MM.1S (cell line): ENCODE results near the gene LEFTY1.

Experiments
- DNase-seq: peaks from one replicate; pipeline ENCODE4 v3.0.0-alpha.2; 2015
- H2AFZ ChIP-seq: fragments of 300-600 bp; sonication (generic); 2 replicates; pipeline ENCODE4 v1.6.0; 2016; ENCODE audit warnings: antibody characterized with exemption, low read length
- H3F3A ChIP-seq: fragments of 300-600 bp; sonication (generic); 2 replicates; pipeline ENCODE4 v1.6.1; 2016; ENCODE audit warnings: mild to moderate bottlenecking, antibody characterized with exemption, low read length, moderate library complexity, mixed read lengths; ENCODE audit not compliant: insufficient read depth
- H3K27ac ChIP-seq: fragments of 300-600 bp; sonication (generic); 2 replicates; pipeline ENCODE4 v1.5.1; 2016; ENCODE audit warnings: mild to moderate bottlenecking, low read length
- H3K27me3 ChIP-seq: fragments of 300-600 bp; sonication (generic); replicated peaks from 2 replicates; pipeline ENCODE4 v1.6.0; 2016; ENCODE audit warnings: low read length; ENCODE audit not compliant: insufficient read depth
- H3K36me3 ChIP-seq: fragments of 300-600 bp; sonication (generic); replicated peaks from 2 replicates; pipeline ENCODE4 v1.6.1; 2016; ENCODE audit warnings: mild to moderate bottlenecking, low read length, mixed read lengths; ENCODE audit not compliant: insufficient read depth
- H3K4me1 ChIP-seq: fragments of 300-600 bp; sonication (generic); 2 replicates; pipeline ENCODE4 v1.6.1; 2016; ENCODE audit warnings: low read length, mixed read lengths
- H3K4me2 ChIP-seq: fragments of 300-600 bp; sonication (generic); 2 replicates; pipeline ENCODE4 v1.6.0; 2016; ENCODE audit warnings: low read depth, low read length
- H3K4me3 ChIP-seq: fragments of 300-600 bp; sonication (generic); 2 replicates; pipeline ENCODE4 v1.5.1; 2016; ENCODE audit warnings: low read length, mixed read lengths
- H3K79me2 ChIP-seq: fragments of 300-600 bp; sonication (generic); 2 replicates; pipeline ENCODE4 v1.6.1; 2016; ENCODE audit warnings: mixed run types, low read length, mixed read lengths
- H3K9ac ChIP-seq: fragments of 300-600 bp; sonication (generic); 2 replicates; pipeline ENCODE4 v1.6.1; 2016; ENCODE audit warnings: low read length, mixed read lengths
- H3K9me2 ChIP-seq: fragments of 300-600 bp; sonication (generic); replicated peaks from 2 replicates; pipeline ENCODE4 v1.6.1; 2016; ENCODE audit warnings: mild to moderate bottlenecking, low read length, mixed read lengths; ENCODE audit not compliant: insufficient read depth
- H3K9me3 ChIP-seq: fragments of 300-600 bp; sonication (generic); replicated peaks from 2 replicates; pipeline ENCODE4 v1.6.1; 2016; ENCODE audit warnings: mild to moderate bottlenecking, low read length, mixed read lengths; ENCODE audit not compliant: insufficient read depth
- H4K20me1 ChIP-seq: fragments of 300-600 bp; sonication (generic); 2 replicates; pipeline ENCODE4 v1.6.1; 2016; ENCODE audit warnings: mild to moderate bottlenecking, low read length, moderate library complexity, mixed read lengths; ENCODE audit not compliant: insufficient read depth
- CTCF ChIP-seq: fragments of 300-600 bp; sonication (generic); IDR thresholded peaks from 2 replicates; pipeline ENCODE4 v1.5.1; 2016; ENCODE audit warnings: antibody characterized with exemption, low read length, mixed read lengths
- EZH2 ChIP-seq: fragments of 300-600 bp; sonication (generic); optimal IDR thresholded peaks from 2 replicates; pipeline ENCODE3; 2017; ENCODE audit warnings: low read depth, mild to moderate bottlenecking, antibody characterized with exemption, low read length, mixed read lengths
- EZH2phosphoT487 ChIP-seq: fragments of 300-600 bp; sonication (generic); IDR thresholded peaks from 2 replicates; pipeline ENCODE4 v1.6.1; 2018; ENCODE audit warnings: antibody characterized with exemption, low read length

The LEFTY1 gene

GRCh38 chr1:225865514-225865913, 23.4 kb downstream of the LEFTY1 start:
- Histone ChIP-seq H3K9ac (no peak overlapping the region), H3K4me3 (no peak overlapping the region), H3K36me3 (peaks cover 36% of the 10 kb centered on the region)

GRCh38 chr1:225863167-225863566, 25.8 kb downstream of the LEFTY1 start:
- no peaks in the 10 kb centered on the region for H3K4me1 ChIP-seq
- no peaks in the 10 kb centered on the region for H4K20me1 ChIP-seq
- no peak overlapping the region for H3K4me2 ChIP-seq
- no peaks in the 10 kb centered on the region for H3K27me3 ChIP-seq
- H3K27ac ChIP-seq = no peak overlapping the region
- TF ChIP-seq EZH2phosphoT487 (no peak), EZH2 (no peak), CTCF (no peak)
- no peaks in the 10 kb centered on the region for H3K9me2 ChIP-seq
- no peak overlapping the region for H3K4me3 ChIP-seq
- DNase-seq = no peak
- H3K9me3 ChIP-seq = no peaks in the 10 kb centered on the region
- peaks cover 88% of the 10 kb centered on the region for H3K79me2 ChIP-seq
- H2AFZ ChIP-seq = no peak overlapping the region
- no peak overlapping the region for H3K9ac ChIP-seq
- peaks cover 35% of the 10 kb centered on the region for H3K36me3 ChIP-seq
- H3F3A ChIP-seq = no peaks in the 10 kb centered on the region; the same call in 1 of the 2 replicates

More at GRCh38 chr1:225865514-225865913, 23.4 kb downstream of the LEFTY1 start:
- no peak overlapping the region for H2AFZ ChIP-seq
- H3K4me2 ChIP-seq = no peak overlapping the region
- no peaks in the 10 kb centered on the region for H3K9me3 ChIP-seq
- no peaks in the 10 kb centered on the region for H3F3A ChIP-seq
- H4K20me1 ChIP-seq = no peaks in the 10 kb centered on the region
- no peak overlapping the region for H3K27ac ChIP-seq
- DNase-seq = no peak
- H3K79me2 ChIP-seq = peaks cover 83% of the 10 kb centered on the region
- H3K4me1 ChIP-seq = no peaks in the 10 kb centered on the region
- TF ChIP-seq CTCF (no peak), EZH2 (no peak), EZH2phosphoT487 (no peak)
- H3K27me3 ChIP-seq = no peaks in the 10 kb centered on the region
- H3K9me2 ChIP-seq = no peaks in the 10 kb centered on the region

GRCh38 chr1:225862581-225862950, 26.4 kb downstream of the LEFTY1 start:
- Histone ChIP-seq H3F3A (peaks cover 6% of the 10 kb centered on the region), H3K9me3 (no peaks in the 10 kb centered on the region), H3K4me2 (no peak overlapping the region), H3K79me2 (peaks cover 82% of the 10 kb centered on the region), H3K4me3 (no peak overlapping the region), H3K4me1 (peaks cover 6% of the 10 kb centered on the region), H3K9me2 (no peaks in the 10 kb centered on the region), H3K27ac (no peak overlapping the region), H3K9ac (no peak overlapping the region), H2AFZ (no peak overlapping the region), H4K20me1 (no peaks in the 10 kb centered on the region), H3K36me3 (peaks cover 33% of the 10 kb centered on the region), H3K27me3 (no peaks in the 10 kb centered on the region)
- TF ChIP-seq EZH2phosphoT487 (no peak), EZH2 (no peak), CTCF (no peak)
- DNase-seq = no peak
